RWPE2 (cell line): Measurements from ENCODE around the gene FAM107B.
A peak's percentile ranks its signal among the peaks of the same experiment; 100 is the strongest.

Source experiments
- ATAC-seq: fragments of 200-7000 bp; cut with Tn5 transposase; 3 replicates; pipeline ENCODE4 v1.9.1; 2021; ENCODE audit warnings: low read depth
- DNase-seq: peaks from one replicate; pipeline ENCODE4 v3.0.0-alpha.2; 2020; ENCODE audit warnings: low spot score
- H3K27ac ChIP-seq: fragments of 450-650 bp; 2 replicates; pipeline ENCODE4 v1.5.1; 2017; ENCODE audit warnings: mild to moderate bottlenecking; ENCODE audit not compliant: poor library complexity, severe bottlenecking
- H3K27me3 ChIP-seq: fragments of 250-450 bp; sonication (Bioruptor Pico); 2 replicates; pipeline ENCODE4 v1.5.1; 2021; ENCODE audit warnings: mild to moderate bottlenecking, moderate library complexity; ENCODE audit not compliant: insufficient read depth, poor library complexity, severe bottlenecking
- H3K36me3 ChIP-seq: fragments of 250-450 bp; sonication (Bioruptor Pico); 2 replicates; pipeline ENCODE4 v1.5.1; 2020; ENCODE audit warnings: low read depth, mild to moderate bottlenecking, moderate library complexity
- H3K4me1 ChIP-seq: fragments of 250-450 bp; sonication (Bioruptor Pico); 2 replicates; pipeline ENCODE4 v1.5.1; 2021; ENCODE audit warnings: mild to moderate bottlenecking, moderate library complexity; ENCODE audit not compliant: insufficient read depth, poor library complexity, severe bottlenecking
- H3K4me3 ChIP-seq: fragments of 250-450 bp; sonication (Bioruptor Pico); 2 replicates; pipeline ENCODE4 v1.5.1; 2021; ENCODE audit warnings: mild to moderate bottlenecking, moderate library complexity; ENCODE audit not compliant: severe bottlenecking
- H3K9me3 ChIP-seq: fragments of 250-450 bp; sonication (Bioruptor Pico); 2 replicates; pipeline ENCODE4 v1.5.1; 2021; ENCODE audit warnings: mild to moderate bottlenecking, moderate library complexity; ENCODE audit not compliant: severe bottlenecking
- CTCF ChIP-seq: fragments of 450-650 bp; IDR thresholded peaks from one replicate; pipeline ENCODE4 v1.5.1; 2017; ENCODE audit warnings: mild to moderate bottlenecking, moderate library complexity; ENCODE audit not compliant: poor library complexity, severe bottlenecking

The FAM107B gene

GRCh38 chr10:14574885-14575284 is 199.8 kb downstream of the FAM107B start:
- H3K4me3 ChIP-seq, result no peak overlapping the region
- DNase-seq, result no peak
- TF ChIP-seq CTCF, result no peak
- H3K27ac ChIP-seq, result no peak overlapping the region
- no peaks in the 10 kb centered on the region for H3K9me3 ChIP-seq
- no peaks in the 10 kb centered on the region for H3K36me3 ChIP-seq
- ATAC-seq, result no peak
- H3K4me1 ChIP-seq, result peaks cover 23% of the 10 kb centered on the region
- H3K27me3 ChIP-seq, result no peaks in the 10 kb centered on the region

GRCh38 chr10:14574291-14574690 is 200.4 kb downstream of the FAM107B start:
- no peaks in the 10 kb centered on the region for H3K9me3 ChIP-seq
- no peak overlapping the region for H3K4me3 ChIP-seq
- H3K4me1 ChIP-seq, result peaks cover 26% of the 10 kb centered on the region
- H3K36me3 ChIP-seq, result no peaks in the 10 kb centered on the region
- H3K27ac ChIP-seq, result no peak overlapping the region
- ATAC-seq (no peak), DNase-seq (no peak)
- no peak for TF ChIP-seq CTCF
- H3K27me3 ChIP-seq, result no peaks in the 10 kb centered on the region

- Histone ChIP-seq H3K4me1 (peaks cover 26% of the 10 kb centered on the region), H3K36me3 (no peaks in the 10 kb centered on the region), H3K27ac (no peak overlapping the region), H3K4me3 (no peak overlapping the region), H3K27me3 (no peaks in the 10 kb centered on the region), H3K9me3 (no peaks in the 10 kb centered on the region)
- TF ChIP-seq CTCF, result no peak
- ATAC-seq, result peak; percentile 35; the same call in 1 of the 3 replicates
- DNase-seq, result no peak
Measured at GRCh38 chr10:14573666-14574261, 200.9 kb downstream of the FAM107B start.

GRCh38 chr10:14572811-14573210 is 201.9 kb downstream of the FAM107B start:
- H3K4me1 ChIP-seq, result peaks cover 26% of the 10 kb centered on the region
- no peaks in the 10 kb centered on the region for H3K9me3 ChIP-seq
- no peak for TF ChIP-seq CTCF
- no peak overlapping the region for H3K4me3 ChIP-seq
- no peaks in the 10 kb centered on the region for H3K36me3 ChIP-seq
- no peak for ATAC-seq
- no peak for DNase-seq
- no peaks in the 10 kb centered on the region for H3K27me3 ChIP-seq
- H3K27ac ChIP-seq, result no peak overlapping the region

- Histone ChIP-seq H3K4me3 (no peak overlapping the region), H3K27me3 (no peaks in the 10 kb centered on the region), H3K4me1 (peaks cover 26% of the 10 kb centered on the region), H3K9me3 (no peaks in the 10 kb centered on the region), H3K36me3 (no peaks in the 10 kb centered on the region), H3K27ac (peak overlapping the region; percentile 48)
- TF ChIP-seq CTCF, result no peak
- ATAC-seq, result peak; percentile 89
- DNase-seq, result no peak
Measured at GRCh38 chr10:14571866-14572507, 202.7 kb downstream of the FAM107B start.
